GM20000 (cell line): ENCODE measurements around the gene DST.

Experiments used
- DNase-seq: peaks from one replicate; pipeline ENCODE4 v3.0.0; 2012; ENCODE audit warnings: low spot score
- CTCF ChIP-seq: IDR thresholded peaks from 2 replicates; pipeline ENCODE4 v1.5.1; 2012; ENCODE audit warnings: mild to moderate bottlenecking, control low read depth; ENCODE audit errors: extremely low read depth, missing control alignments

Gene DST

GRCh38 chr6:56655249-56655648, 12.6 kb upstream of the DST start:
- TF ChIP-seq CTCF, result no peak

GRCh38 chr6:56652994-56653393, 10.3 kb upstream of the DST start:
- DNase-seq, result no peak
- TF ChIP-seq CTCF, result no peak

More at GRCh38 chr6:56655249-56655648, 12.6 kb upstream of the DST start:
- DNase-seq, result no peak

- no peak for DNase-seq
- TF ChIP-seq CTCF, result no peak
These were observed 9.5 kb upstream of the DST start for GRCh38 chr6:56652231-56652630.

GRCh38 chr6:56650191-56650590, 7.5 kb upstream of the DST start:
- TF ChIP-seq CTCF, result no peak
- no peak for DNase-seq

GRCh38 chr6:56649782-56650181, 7.1 kb upstream of the DST start:
- no peak for TF ChIP-seq CTCF
- no peak for DNase-seq

- TF ChIP-seq CTCF, result no peak
- no peak for DNase-seq
These were observed 6.5 kb upstream of the DST start for GRCh38 chr6:56649053-56649769.

- no peak for DNase-seq
- no peak for TF ChIP-seq CTCF
These were observed 4.6 kb upstream of the DST start for GRCh38 chr6:56647172-56647762.
